ENCODE data around the gene BLVRB. TPM values are rescaled to one million over a fixed set of nuclear protein-coding genes. Genes with fewer than 3 reads are reported as not detected.

BLVRB gene
- total RNA-seq, 1 experiment from 2014 or later, result 204 TPM

GRCh38 chr19:40417643-40417981, 47.9 kb downstream of the BLVRB start:
- Histone ChIP-seq H3K4me2 (no peak overlapping the region), H3K9me2 (ENCODE audit: insufficient read depth) (no peaks in the 10 kb centered on the region), H4K20me1 (ENCODE audit: insufficient read depth) (no peaks in the 10 kb centered on the region), H2AFZ (no peak overlapping the region), H3K36me3 (ENCODE audit: low read depth) (no peaks in the 10 kb centered on the region), H3F3A (ENCODE audit: insufficient read depth, low read depth) (peaks cover 18% of the 10 kb centered on the region), H3K4me3 (no peak overlapping the region), H3K79me2 (ENCODE audit: low read depth) (peaks cover 5% of the 10 kb centered on the region; the same call in 1 of the 2 replicates), H3K27me3 (ENCODE audit: insufficient read depth, low read depth) (no peaks in the 10 kb centered on the region), H3K4me1 (replicated peaks; ENCODE audit: insufficient read depth) (peaks cover 12% of the 10 kb centered on the region), H3K27ac (no peak overlapping the region), H3K9me3 (ENCODE audit: insufficient read depth, low read depth) (no peaks in the 10 kb centered on the region)
- BruUV-seq (replicated peaks), result no TSS peak
- intact Hi-C loops (cut with micrococcal nuclease; ENCODE audit: unreplicated experiment), result no loop called here
- POLR2A ChIA-PET (ENCODE audit: unreplicated experiment), result interaction anchor here (0.5 kb wide), 1 partner anchor 21 kb away, joined by 5 read pairs; no protein-coding TSS in a partner anchor
- CTCF ChIA-PET, result interaction anchor here (0.6 kb wide), 1 partner anchor 76 kb away, joined by 8 read pairs; no protein-coding TSS in a partner anchor
- DNase-seq, result no peak
- TF ChIP-seq EZH2 (IDR thresholded peaks at IDR 0.05; ENCODE audit: low read depth) (no peak), CTCF (conservative IDR thresholded peaks at IDR 0.05) (no peak)

GRCh38 chr19:40416918-40417642, 48.5 kb downstream of the BLVRB start:
- ChIA-PET CTCF (interaction anchor here (0.6 kb wide), 1 partner anchor 77 kb away, joined by 8 read pairs; no protein-coding TSS in a partner anchor), POLR2A (ENCODE audit: unreplicated experiment) (interaction anchor here (0.5 kb wide), 1 partner anchor 22 kb away, joined by 5 read pairs; no protein-coding TSS in a partner anchor)
- TF ChIP-seq EZH2 (IDR thresholded peaks at IDR 0.05; ENCODE audit: low read depth) (no peak), CTCF (conservative IDR thresholded peaks at IDR 0.05) (no peak)
- intact Hi-C loops (cut with micrococcal nuclease; ENCODE audit: unreplicated experiment), result no loop called here
- Histone ChIP-seq H3F3A (ENCODE audit: insufficient read depth, low read depth) (peaks cover 18% of the 10 kb centered on the region), H4K20me1 (ENCODE audit: insufficient read depth) (no peaks in the 10 kb centered on the region), H3K27me3 (ENCODE audit: insufficient read depth, low read depth) (no peaks in the 10 kb centered on the region), H3K4me2 (no peak overlapping the region), H2AFZ (no peak overlapping the region), H3K79me2 (ENCODE audit: low read depth) (no peaks in the 10 kb centered on the region), H3K36me3 (ENCODE audit: low read depth) (no peaks in the 10 kb centered on the region), H3K4me3 (no peak overlapping the region), H3K27ac (no peak overlapping the region), H3K4me1 (replicated peaks; ENCODE audit: insufficient read depth) (peaks cover 8% of the 10 kb centered on the region), H3K9me2 (ENCODE audit: insufficient read depth) (no peaks in the 10 kb centered on the region), H3K9me3 (ENCODE audit: insufficient read depth, low read depth) (no peaks in the 10 kb centered on the region)
- peak in 1 of 2 experiments; percentile 40 for DNase-seq
- BruUV-seq (replicated peaks), result no TSS peak

GRCh38 chr19:40415768-40416167, 49.8 kb downstream of the BLVRB start:
- H3K36me3 ChIP-seq (ENCODE audit: low read depth), result no peaks in the 10 kb centered on the region
- H3F3A ChIP-seq (ENCODE audit: insufficient read depth, low read depth), result peaks cover 14% of the 10 kb centered on the region
- no peak overlapping the region for H3K4me3 ChIP-seq
- H3K27me3 ChIP-seq (ENCODE audit: insufficient read depth, low read depth), result no peaks in the 10 kb centered on the region
- DNase-seq, result no peak
- H3K27ac ChIP-seq, result no peak overlapping the region
- POLR2A ChIA-PET (ENCODE audit: unreplicated experiment), result no interaction called here
- H3K9me3 ChIP-seq (ENCODE audit: insufficient read depth, low read depth), result no peaks in the 10 kb centered on the region
- TF ChIP-seq CTCF (conservative IDR thresholded peaks at IDR 0.05), result no peak
- TF ChIP-seq EZH2 (IDR thresholded peaks at IDR 0.05; ENCODE audit: low read depth), result no peak
- intact Hi-C loops (cut with micrococcal nuclease; ENCODE audit: unreplicated experiment), result no loop called here
- H2AFZ ChIP-seq, result no peak overlapping the region
- BruUV-seq (replicated peaks), result no TSS peak
- H4K20me1 ChIP-seq (ENCODE audit: insufficient read depth), result no peaks in the 10 kb centered on the region
- no peak overlapping the region for H3K4me2 ChIP-seq
- H3K4me1 ChIP-seq (replicated peaks; ENCODE audit: insufficient read depth), result no peaks in the 10 kb centered on the region; the same call in 1 of the 2 replicates
- no peaks in the 10 kb centered on the region for H3K79me2 ChIP-seq (ENCODE audit: low read depth)
- no peaks in the 10 kb centered on the region for H3K9me2 ChIP-seq (ENCODE audit: insufficient read depth)
- CTCF ChIA-PET, result interaction anchor here (0.5 kb wide), 1 partner anchor 252 kb away, joined by 6 read pairs; no protein-coding TSS in a partner anchor

Measured in PC-9 (cell line).